ENCODE measurements around the gene PTCH2. TPM values are rescaled to one million over a fixed set of nuclear protein-coding genes. Genes with fewer than 3 reads are reported as not detected.
A peak's percentile ranks its signal among the peaks of the same experiment; 100 is the strongest.

PTCH2 gene
- total RNA-seq, 1 donor from 2014 or later, result 20.3 TPM

DNA sequence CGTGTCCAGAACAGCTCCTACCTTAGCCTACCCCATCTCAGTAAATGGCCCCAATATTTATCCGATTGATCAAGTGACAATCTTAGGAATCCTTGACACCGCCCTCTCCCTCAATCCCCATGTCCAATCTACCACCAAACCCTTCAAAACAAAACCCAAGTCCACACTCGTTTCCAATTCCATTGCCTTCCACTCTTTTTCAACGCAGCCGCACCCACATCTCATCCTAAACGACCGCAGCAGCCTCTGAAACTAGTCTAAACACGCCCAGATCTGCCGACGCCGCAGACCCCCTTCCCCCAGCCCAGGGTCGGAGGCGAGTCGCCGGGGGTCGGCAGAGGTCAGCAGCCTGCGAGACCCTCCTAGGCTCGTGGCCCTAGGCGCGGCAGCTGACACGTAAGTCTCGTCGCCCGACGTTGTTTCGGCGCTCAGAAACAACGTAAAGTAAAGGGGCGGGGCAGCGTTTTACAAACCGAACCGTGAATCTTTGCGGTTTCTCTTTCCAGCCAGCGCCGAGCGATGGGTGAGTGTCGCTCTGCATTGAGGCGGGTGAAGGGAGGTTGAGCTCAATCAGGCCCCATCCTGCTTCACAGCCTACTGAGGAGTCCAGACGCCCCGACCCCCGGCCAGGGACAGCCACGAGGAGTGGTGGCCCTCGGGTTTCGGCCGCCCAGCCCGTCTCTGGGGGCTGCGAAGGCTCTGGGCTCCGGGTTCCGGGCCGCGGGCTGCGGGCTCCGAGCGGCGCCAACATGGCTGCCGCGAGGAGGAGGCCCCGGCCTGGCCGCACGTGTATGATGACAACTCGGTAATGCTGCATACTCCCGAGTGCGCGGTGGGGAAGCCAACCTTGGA is 67.7 kb downstream of the PTCH2 start, which contains the start of gene RPS8:
TSS of gene RPS8 (plus strand) at position 463 of the 852 bp plus-strand sequence. CDS start at position 520, 57 bp downstream.
- Mint-ChIP-seq H3K4me1 (ENCODE audit: low read depth, unreplicated experiment) (peaks cover 14% of the 10 kb centered on the region), H3K9me3 (ENCODE audit: unreplicated experiment) (peaks cover 2% of the 10 kb centered on the region), H3K4me3 (ENCODE audit: unreplicated experiment) (peak within 1 kb of the TSS; percentile 94), H3K27me3 (ENCODE audit: unreplicated experiment) (no peaks in the 10 kb centered on the region), H3K27ac (ENCODE audit: unreplicated experiment) (peak within 1 kb of the TSS; percentile 97), H3K36me3 (ENCODE audit: unreplicated experiment) (no peaks in the 10 kb centered on the region)
- TF ChIP-seq, protein P1, sequence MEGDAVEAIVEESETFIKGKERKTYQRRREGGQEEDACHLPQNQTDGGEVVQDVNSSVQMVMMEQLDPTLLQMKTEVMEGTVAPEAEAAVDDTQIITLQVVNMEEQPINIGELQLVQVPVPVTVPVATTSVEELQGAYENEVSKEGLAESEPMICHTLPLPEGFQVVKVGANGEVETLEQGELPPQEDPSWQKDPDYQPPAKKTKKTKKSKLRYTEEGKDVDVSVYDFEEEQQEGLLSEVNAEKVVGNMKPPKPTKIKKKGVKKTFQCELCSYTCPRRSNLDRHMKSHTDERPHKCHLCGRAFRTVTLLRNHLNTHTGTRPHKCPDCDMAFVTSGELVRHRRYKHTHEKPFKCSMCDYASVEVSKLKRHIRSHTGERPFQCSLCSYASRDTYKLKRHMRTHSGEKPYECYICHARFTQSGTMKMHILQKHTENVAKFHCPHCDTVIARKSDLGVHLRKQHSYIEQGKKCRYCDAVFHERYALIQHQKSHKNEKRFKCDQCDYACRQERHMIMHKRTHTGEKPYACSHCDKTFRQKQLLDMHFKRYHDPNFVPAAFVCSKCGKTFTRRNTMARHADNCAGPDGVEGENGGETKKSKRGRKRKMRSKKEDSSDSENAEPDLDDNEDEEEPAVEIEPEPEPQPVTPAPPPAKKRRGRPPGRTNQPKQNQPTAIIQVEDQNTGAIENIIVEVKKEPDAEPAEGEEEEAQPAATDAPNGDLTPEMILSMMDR (IDR thresholded peaks at IDR 0.05; ENCODE audit: partially characterized antibody, unreplicated experiment), result no peak
- peak; percentile 92 for DNase-seq

Other genes starting within 250 kb of the PTCH2 start
- gene TMEM53, start 168.8 kb downstream of the PTCH2 start, total RNA-seq (ENCODE audit: unreplicated experiment), result 10.1 TPM
- 4.9 TPM for gene ARMH1, start 168.5 kb downstream of the PTCH2 start, total RNA-seq (ENCODE audit: unreplicated experiment)
- gene RNU5D-1, start 112.1 kb downstream of the PTCH2 start, total RNA-seq (ENCODE audit: unreplicated experiment), result not detected
- 8.6 TPM for gene KIF2C, start 103.4 kb downstream of the PTCH2 start, total RNA-seq (ENCODE audit: unreplicated experiment)
- 988 TPM for gene RPS8, start 67.7 kb downstream of the PTCH2 start, total RNA-seq (ENCODE audit: unreplicated experiment)
- gene BEST4, start 55.1 kb downstream of the PTCH2 start, total RNA-seq (ENCODE audit: unreplicated experiment), result 0.88 TPM
- 89.3 TPM for gene PLK3, start 42.9 kb downstream of the PTCH2 start, total RNA-seq (ENCODE audit: unreplicated experiment)
- not detected for gene DYNLT4, start 35.9 kb downstream of the PTCH2 start, total RNA-seq (ENCODE audit: unreplicated experiment)
- 5.9 TPM for gene BTBD19, start 34.7 kb downstream of the PTCH2 start, total RNA-seq (ENCODE audit: unreplicated experiment)
- 50.0 TPM for gene EIF2B3, start 143.3 kb upstream of the PTCH2 start, total RNA-seq (ENCODE audit: unreplicated experiment)
- 137 TPM for gene HECTD3, start 168.1 kb upstream of the PTCH2 start, total RNA-seq (ENCODE audit: unreplicated experiment)
- gene UROD, start 169.0 kb upstream of the PTCH2 start, total RNA-seq (ENCODE audit: unreplicated experiment), result 90.4 TPM